MM.1S (cell line): ENCODE results near the gene SLC24A3.
A peak's percentile ranks its signal among the peaks of the same experiment; 100 is the strongest.

Source experiments
- DNase-seq: peaks from one replicate; pipeline ENCODE4 v3.0.0-alpha.2; 2015
- H2AFZ ChIP-seq: fragments of 300-600 bp; sonication (generic); 2 replicates; pipeline ENCODE4 v1.6.0; 2016; ENCODE audit warnings: antibody characterized with exemption, low read length
- H3F3A ChIP-seq: fragments of 300-600 bp; sonication (generic); 2 replicates; pipeline ENCODE4 v1.6.1; 2016; ENCODE audit warnings: mild to moderate bottlenecking, antibody characterized with exemption, low read length, moderate library complexity, mixed read lengths; ENCODE audit not compliant: insufficient read depth
- H3K27ac ChIP-seq: fragments of 300-600 bp; sonication (generic); 2 replicates; pipeline ENCODE4 v1.5.1; 2016; ENCODE audit warnings: mild to moderate bottlenecking, low read length
- H3K27me3 ChIP-seq: fragments of 300-600 bp; sonication (generic); replicated peaks from 2 replicates; pipeline ENCODE4 v1.6.0; 2016; ENCODE audit warnings: low read length; ENCODE audit not compliant: insufficient read depth
- H3K36me3 ChIP-seq: fragments of 300-600 bp; sonication (generic); replicated peaks from 2 replicates; pipeline ENCODE4 v1.6.1; 2016; ENCODE audit warnings: mild to moderate bottlenecking, low read length, mixed read lengths; ENCODE audit not compliant: insufficient read depth
- H3K4me1 ChIP-seq: fragments of 300-600 bp; sonication (generic); 2 replicates; pipeline ENCODE4 v1.6.1; 2016; ENCODE audit warnings: low read length, mixed read lengths
- H3K4me2 ChIP-seq: fragments of 300-600 bp; sonication (generic); 2 replicates; pipeline ENCODE4 v1.6.0; 2016; ENCODE audit warnings: low read depth, low read length
- H3K4me3 ChIP-seq: fragments of 300-600 bp; sonication (generic); 2 replicates; pipeline ENCODE4 v1.5.1; 2016; ENCODE audit warnings: low read length, mixed read lengths
- H3K79me2 ChIP-seq: fragments of 300-600 bp; sonication (generic); 2 replicates; pipeline ENCODE4 v1.6.1; 2016; ENCODE audit warnings: mixed run types, low read length, mixed read lengths
- H3K9ac ChIP-seq: fragments of 300-600 bp; sonication (generic); 2 replicates; pipeline ENCODE4 v1.6.1; 2016; ENCODE audit warnings: low read length, mixed read lengths
- H3K9me2 ChIP-seq: fragments of 300-600 bp; sonication (generic); replicated peaks from 2 replicates; pipeline ENCODE4 v1.6.1; 2016; ENCODE audit warnings: mild to moderate bottlenecking, low read length, mixed read lengths; ENCODE audit not compliant: insufficient read depth
- H3K9me3 ChIP-seq: fragments of 300-600 bp; sonication (generic); replicated peaks from 2 replicates; pipeline ENCODE4 v1.6.1; 2016; ENCODE audit warnings: mild to moderate bottlenecking, low read length, mixed read lengths; ENCODE audit not compliant: insufficient read depth
- H4K20me1 ChIP-seq: fragments of 300-600 bp; sonication (generic); 2 replicates; pipeline ENCODE4 v1.6.1; 2016; ENCODE audit warnings: mild to moderate bottlenecking, low read length, moderate library complexity, mixed read lengths; ENCODE audit not compliant: insufficient read depth
- EZH2 ChIP-seq: fragments of 300-600 bp; sonication (generic); optimal IDR thresholded peaks from 2 replicates; pipeline ENCODE3; 2017; ENCODE audit warnings: low read depth, mild to moderate bottlenecking, antibody characterized with exemption, low read length, mixed read lengths
- EZH2phosphoT487 ChIP-seq: fragments of 300-600 bp; sonication (generic); IDR thresholded peaks from 2 replicates; pipeline ENCODE4 v1.6.1; 2018; ENCODE audit warnings: antibody characterized with exemption, low read length
- TF ChIP-seq, protein P1 (sequence below): fragments of 300-600 bp; sonication (generic); IDR thresholded peaks from 2 replicates; pipeline ENCODE4 v1.5.1; 2016; ENCODE audit warnings: antibody characterized with exemption, low read length, mixed read lengths

Gene SLC24A3

GRCh38 chr20:19193349-19193748 is 19.1 kb upstream of the SLC24A3 start:
- H3K4me2 ChIP-seq, result no peak overlapping the region
- no peaks in the 10 kb centered on the region for H3F3A ChIP-seq
- TF ChIP-seq EZH2 (no peak), EZH2phosphoT487 (no peak)
- TF ChIP-seq, protein P1, sequence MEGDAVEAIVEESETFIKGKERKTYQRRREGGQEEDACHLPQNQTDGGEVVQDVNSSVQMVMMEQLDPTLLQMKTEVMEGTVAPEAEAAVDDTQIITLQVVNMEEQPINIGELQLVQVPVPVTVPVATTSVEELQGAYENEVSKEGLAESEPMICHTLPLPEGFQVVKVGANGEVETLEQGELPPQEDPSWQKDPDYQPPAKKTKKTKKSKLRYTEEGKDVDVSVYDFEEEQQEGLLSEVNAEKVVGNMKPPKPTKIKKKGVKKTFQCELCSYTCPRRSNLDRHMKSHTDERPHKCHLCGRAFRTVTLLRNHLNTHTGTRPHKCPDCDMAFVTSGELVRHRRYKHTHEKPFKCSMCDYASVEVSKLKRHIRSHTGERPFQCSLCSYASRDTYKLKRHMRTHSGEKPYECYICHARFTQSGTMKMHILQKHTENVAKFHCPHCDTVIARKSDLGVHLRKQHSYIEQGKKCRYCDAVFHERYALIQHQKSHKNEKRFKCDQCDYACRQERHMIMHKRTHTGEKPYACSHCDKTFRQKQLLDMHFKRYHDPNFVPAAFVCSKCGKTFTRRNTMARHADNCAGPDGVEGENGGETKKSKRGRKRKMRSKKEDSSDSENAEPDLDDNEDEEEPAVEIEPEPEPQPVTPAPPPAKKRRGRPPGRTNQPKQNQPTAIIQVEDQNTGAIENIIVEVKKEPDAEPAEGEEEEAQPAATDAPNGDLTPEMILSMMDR, result no peak
- H3K9ac ChIP-seq, result no peak overlapping the region
- no peak overlapping the region for H3K4me3 ChIP-seq
- H2AFZ ChIP-seq, result no peak overlapping the region
- no peaks in the 10 kb centered on the region for H4K20me1 ChIP-seq
- H3K4me1 ChIP-seq, result no peaks in the 10 kb centered on the region
- no peaks in the 10 kb centered on the region for H3K9me3 ChIP-seq
- no peaks in the 10 kb centered on the region for H3K36me3 ChIP-seq
- no peaks in the 10 kb centered on the region for H3K27me3 ChIP-seq
- no peak overlapping the region for H3K27ac ChIP-seq
- no peak for DNase-seq
- no peaks in the 10 kb centered on the region for H3K9me2 ChIP-seq
- no peaks in the 10 kb centered on the region for H3K79me2 ChIP-seq

DNA sequence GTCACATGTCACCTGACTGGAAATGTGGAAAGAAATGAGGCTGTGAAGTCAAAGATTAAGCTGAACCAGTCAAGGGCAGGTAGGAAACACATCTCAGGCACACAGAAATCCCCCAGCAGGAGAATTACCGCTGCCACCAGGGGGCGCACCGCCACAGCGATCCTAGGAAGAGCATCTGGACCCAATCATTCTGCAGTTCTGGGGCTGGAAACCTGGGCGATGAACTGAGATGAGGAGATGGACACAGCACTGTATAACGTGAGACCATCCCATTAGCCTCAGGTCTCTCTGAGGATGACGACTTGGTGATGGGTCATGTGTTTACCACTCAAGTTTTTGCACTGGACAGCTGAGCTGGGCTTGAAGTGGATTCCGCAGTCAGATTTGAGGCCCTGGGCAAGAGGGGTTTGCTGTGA is 6.5 kb upstream of the SLC24A3 start:
- no peaks in the 10 kb centered on the region for H3K9me3 ChIP-seq
- no peaks in the 10 kb centered on the region for H3F3A ChIP-seq
- no peak for TF ChIP-seq EZH2
- TF ChIP-seq EZH2phosphoT487, result no peak
- TF ChIP-seq, protein P1, result peak; percentile 91
- H3K36me3 ChIP-seq, result no peaks in the 10 kb centered on the region
- H4K20me1 ChIP-seq, result no peaks in the 10 kb centered on the region
- DNase-seq, result peak; percentile 66
- no peak overlapping the region for H2AFZ ChIP-seq
- H3K4me2 ChIP-seq, result no peak overlapping the region
- no peaks in the 10 kb centered on the region for H3K79me2 ChIP-seq
- no peaks in the 10 kb centered on the region for H3K4me1 ChIP-seq
- no peak overlapping the region for H3K4me3 ChIP-seq
- no peak overlapping the region for H3K9ac ChIP-seq
- no peaks in the 10 kb centered on the region for H3K9me2 ChIP-seq
- no peaks in the 10 kb centered on the region for H3K27me3 ChIP-seq
- no peak overlapping the region for H3K27ac ChIP-seq

GRCh38 chr20:19207541-19207940 is 4.9 kb upstream of the SLC24A3 start:
- no peak overlapping the region for H3K27ac ChIP-seq
- DNase-seq, result no peak
- no peaks in the 10 kb centered on the region for H3F3A ChIP-seq
- H2AFZ ChIP-seq, result no peak overlapping the region
- H3K9me3 ChIP-seq, result no peaks in the 10 kb centered on the region
- no peaks in the 10 kb centered on the region for H4K20me1 ChIP-seq
- no peak overlapping the region for H3K9ac ChIP-seq
- H3K4me2 ChIP-seq, result no peak overlapping the region
- no peaks in the 10 kb centered on the region for H3K9me2 ChIP-seq
- H3K4me3 ChIP-seq, result no peak overlapping the region
- no peaks in the 10 kb centered on the region for H3K79me2 ChIP-seq
- H3K27me3 ChIP-seq, result no peaks in the 10 kb centered on the region
- TF ChIP-seq EZH2phosphoT487 (no peak), EZH2 (no peak)
- TF ChIP-seq, protein P1, result no peak
- H3K4me1 ChIP-seq, result no peaks in the 10 kb centered on the region
- no peaks in the 10 kb centered on the region for H3K36me3 ChIP-seq
